A549 (cell line): Measurements from ENCODE around the gene FJX1. TPM values are rescaled to one million over a fixed set of nuclear protein-coding genes. Genes with fewer than 3 reads are reported as not detected.

Experiments used
- ATAC-seq, 2 experiments: fragments of 200-7000 bp in 1 of 2; fragments of >200 bp in 1 of 2; cut with Nextera tagmentation in 1 of 2; cut with Tn5 transposase in 1 of 2; 3 replicates each; pipeline versions ENCODE4 v1.8.0 to v1.9.1; 2018 to 2020; ENCODE audit warnings: mild to moderate bottlenecking in 1 of 2, moderate library complexity in 1 of 2
- CTCF ChIA-PET: fragments of 300-600 bp; sonication (Branson Sonifier 250); formaldehyde crosslinking; extraction: SDS; loops from one replicate; lab custom pipeline; 2021; ENCODE audit warnings: antibody characterized with exemption, inconsistent platforms; lab: Yijun Ruan, JAX
- POLR2A ChIA-PET: fragments of 350-600 bp; formaldehyde crosslinking; extraction: SDS; loops from one replicate; lab custom pipeline; 2021; ENCODE audit warnings: antibody characterized with exemption, inconsistent platforms; lab: Yijun Ruan, JAX
- DNase-seq, 2 experiments: peaks; one replicate each; pipeline versions ENCODE4 v3.0.0 to v3.0.0-alpha.2; 2011 to 2016; ENCODE audit warnings: low read depth in 1 of 2, low spot score in 1 of 2
- FAIRE-seq: peaks from 2 replicates; lab custom pipeline; 2011; peaks lifted over from hg19 to GRCh38; lab: Jason Lieb, UNC
- H3K27ac ChIP-seq, 2 experiments: fragments of >200 bp; sonication (Bioruptor Twin); formaldehyde crosslinking; 3 replicates each; pipeline ENCODE4 v1.5.1; 2016 to 2017
- H3K4me1 ChIP-seq: fragments of >200 bp; sonication (Bioruptor Twin); formaldehyde crosslinking; 3 replicates; pipeline ENCODE4 v1.6.1; 2016
- H3K4me2 ChIP-seq: fragments of >200 bp; sonication (Bioruptor Twin); formaldehyde crosslinking; 3 replicates; pipeline ENCODE4 v1.6.1; 2016
- H3K4me3 ChIP-seq: fragments of >200 bp; sonication (Bioruptor Twin); formaldehyde crosslinking; 3 replicates; pipeline ENCODE4 v1.5.1; 2016
- H3K9me3 ChIP-seq: fragments of >200 bp; sonication (Bioruptor Twin); formaldehyde crosslinking; 3 replicates; pipeline ENCODE4 v1.6.1; 2016
- ATOH8 ChIP-seq: fragments of 250-450 bp; sonication (Bioruptor Pico); IDR thresholded peaks from 2 replicates; pipeline ENCODE4 v1.5.0; 2020; ENCODE audit warnings: low read depth, mild to moderate bottlenecking, moderate library complexity
- CBX8 ChIP-seq: fragments of 200-600 bp; sonication (generic); IDR thresholded peaks from 2 replicates; pipeline ENCODE4 v1.6.1; 2016
- CEBPB ChIP-seq, 2 experiments: fragments of >200 bp in 1 of 2; sonication (Bioruptor Twin) in 1 of 2; formaldehyde crosslinking in 1 of 2; IDR thresholded peaks; 2 replicates each; pipeline ENCODE4 v1.6.1; 2012 to 2016
- CHD4 ChIP-seq: fragments of 200-600 bp; sonication (generic); IDR thresholded peaks from 2 replicates; pipeline ENCODE4 v1.6.1; 2016; ENCODE audit warnings: antibody characterized with exemption, mild to moderate bottlenecking, borderline replicate concordance
- E2F6 ChIP-seq: IDR thresholded peaks from 2 replicates; pipeline ENCODE4 v1.6.1; 2012; ENCODE audit warnings: low read depth, borderline replicate concordance
- EHF ChIP-seq: fragments of 250-450 bp; sonication (Bioruptor Pico); IDR thresholded peaks from 2 replicates; pipeline ENCODE4 v1.5.0; 2020; ENCODE audit warnings: mild to moderate bottlenecking
- EHMT2 ChIP-seq: fragments of 200-600 bp; sonication (generic); IDR thresholded peaks from 2 replicates; pipeline ENCODE4 v1.6.1; 2016; ENCODE audit warnings: antibody characterized with exemption, low read depth, mild to moderate bottlenecking, moderate library complexity
- HDAC2 ChIP-seq: fragments of 200-600 bp; sonication (generic); IDR thresholded peaks from 2 replicates; pipeline ENCODE4 v1.6.1; 2016
- HEYL ChIP-seq: fragments of 250-450 bp; sonication (Bioruptor Pico); IDR thresholded peaks from 2 replicates; pipeline ENCODE4 v1.8.0; 2021; ENCODE audit warnings: mild to moderate bottlenecking, moderate library complexity
- MAFK ChIP-seq: fragments of 450-650 bp; IDR thresholded peaks from 2 replicates; pipeline ENCODE4 v1.6.1; 2014; ENCODE audit not compliant: partially characterized antibody
- PHF8 ChIP-seq: fragments of 200-600 bp; sonication (generic); IDR thresholded peaks from 2 replicates; pipeline ENCODE4 v1.6.1; 2016; ENCODE audit warnings: low read depth, mild to moderate bottlenecking, antibody characterized with exemption, moderate library complexity, borderline replicate concordance
- RARB ChIP-seq: fragments of 250-450 bp; sonication (Bioruptor Pico); IDR thresholded peaks from 2 replicates; pipeline ENCODE4 v1.8.0; 2021; ENCODE audit warnings: mild to moderate bottlenecking, moderate library complexity
- SREBF2 ChIP-seq: fragments of 450-650 bp; IDR thresholded peaks from 2 replicates; pipeline ENCODE4 v1.6.1; 2014; ENCODE audit warnings: mild to moderate bottlenecking, moderate library complexity
- ZC3H11A ChIP-seq: fragments of 450-650 bp; IDR thresholded peaks from 2 replicates; pipeline ENCODE4 v1.6.1; 2014; ENCODE audit warnings: antibody characterized with exemption, mild to moderate bottlenecking
- WGBS: methylation state at CpG from one replicate; pipeline ENCODE4 v1.1.6; 2017; ENCODE audit errors: missing lambda C conversion rate; 5-methylcytosine and 5-hydroxymethylcytosine counted together
- polyA plus RNA-seq, 4 experiments: library from polyadenylated mRNA; depleted of rRNA in 3 of 4; stranded (reverse); fragments of >200 nt; fragmentation: RNase III in 1 of 4; extraction: RNeasy Plus Mini Kit Qiagen cat#74134 plus additional on column Dnase treatment in 1 of 4; gene quantifications; 2 replicates in 3 of 4; 3 replicates in 1 of 4; pipeline ENCODE4 v1.2.3, GENCODE V29; 2011 to 2017
- TF ChIP-seq, protein P1 (sequence below): IDR thresholded peaks from 2 replicates; pipeline ENCODE4 v1.6.1; 2012
- TF ChIP-seq, protein P2 (sequence below): fragments of 200-600 bp; sonication (generic); IDR thresholded peaks from 2 replicates; pipeline ENCODE4 v1.6.1; 2016; ENCODE audit warnings: antibody characterized with exemption, mild to moderate bottlenecking, moderate library complexity
- TF ChIP-seq, protein P3 (sequence below): fragments of 250-450 bp; sonication (Bioruptor Pico); IDR thresholded peaks from 2 replicates; pipeline ENCODE4 v1.5.0; 2021; ENCODE audit warnings: mild to moderate bottlenecking, moderate library complexity, borderline replicate concordance

Gene FJX1
- polyA plus RNA-seq, 2 of the 4 experiments (the other 2 are of a cell fraction) = 7.1 to 14.5 TPM

DNA sequence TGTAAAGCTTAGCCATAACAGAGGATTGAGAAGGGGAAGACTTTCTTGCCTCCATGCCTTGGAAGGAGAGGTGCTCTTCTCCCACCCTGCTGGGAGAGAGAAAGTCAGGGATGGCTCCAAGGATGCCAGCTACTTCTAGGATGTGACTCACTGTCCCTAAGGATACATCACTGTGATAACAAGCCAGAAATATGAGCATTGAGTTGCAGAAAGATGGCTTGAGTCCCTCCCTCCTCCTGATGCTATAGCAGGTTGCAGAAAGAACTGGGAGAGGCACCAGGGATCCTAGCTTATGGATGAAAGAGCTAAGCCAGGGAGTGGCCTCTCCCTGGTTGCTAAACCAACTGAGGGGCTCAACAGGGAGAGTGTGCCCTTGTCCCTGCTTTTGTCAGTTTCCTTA, 27.8 kb upstream of the FJX1 start:
- DNase-seq = no peak
- no peak for ATAC-seq
- Histone ChIP-seq H3K27ac (no peak overlapping the region), H3K4me2 (no peak overlapping the region), H3K4me3 (no peak overlapping the region), H3K9me3 (no peaks in the 10 kb centered on the region), H3K4me1 (no peaks in the 10 kb centered on the region)
- TF ChIP-seq ZC3H11A (no peak), ATOH8 (CRISPR knock-in tag) (no peak)
- TF ChIP-seq, protein P1, sequence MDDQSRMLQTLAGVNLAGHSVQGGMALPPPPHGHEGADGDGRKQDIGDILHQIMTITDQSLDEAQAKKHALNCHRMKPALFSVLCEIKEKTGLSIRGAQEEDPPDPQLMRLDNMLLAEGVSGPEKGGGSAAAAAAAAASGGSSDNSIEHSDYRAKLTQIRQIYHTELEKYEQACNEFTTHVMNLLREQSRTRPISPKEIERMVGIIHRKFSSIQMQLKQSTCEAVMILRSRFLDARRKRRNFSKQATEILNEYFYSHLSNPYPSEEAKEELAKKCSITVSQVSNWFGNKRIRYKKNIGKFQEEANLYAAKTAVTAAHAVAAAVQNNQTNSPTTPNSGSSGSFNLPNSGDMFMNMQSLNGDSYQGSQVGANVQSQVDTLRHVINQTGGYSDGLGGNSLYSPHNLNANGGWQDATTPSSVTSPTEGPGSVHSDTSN = no peak
- FAIRE-seq = no peak
- POLR2A ChIA-PET = no interaction called here
- CTCF ChIA-PET = interaction anchor here (0.9 to 1.6 kb wide), 8 partner anchors 10 to 676 kb away, joined by 3 to 9 read pairs (median 3); no protein-coding TSS in a partner anchor

DNA sequence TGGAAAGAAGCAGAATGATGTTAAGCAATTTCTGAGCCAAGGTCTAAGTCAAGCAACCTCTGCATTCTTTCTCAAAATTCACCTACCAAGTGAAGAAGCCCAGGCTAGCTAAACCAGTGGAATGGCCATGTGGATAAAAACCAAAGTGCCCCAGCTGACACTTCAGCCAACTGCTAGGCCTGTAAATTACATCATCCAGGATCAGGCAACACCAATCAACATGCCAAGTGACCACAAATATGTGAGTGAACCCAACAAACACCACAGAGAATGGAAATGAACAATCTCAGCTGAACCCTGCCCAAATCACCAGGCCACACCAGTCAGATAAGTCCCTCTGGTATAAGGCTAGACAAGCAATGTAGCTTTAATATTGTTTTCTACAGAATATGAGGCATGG, 25.1 kb upstream of the FJX1 start:
- POLR2A ChIA-PET = no interaction called here

DNA sequence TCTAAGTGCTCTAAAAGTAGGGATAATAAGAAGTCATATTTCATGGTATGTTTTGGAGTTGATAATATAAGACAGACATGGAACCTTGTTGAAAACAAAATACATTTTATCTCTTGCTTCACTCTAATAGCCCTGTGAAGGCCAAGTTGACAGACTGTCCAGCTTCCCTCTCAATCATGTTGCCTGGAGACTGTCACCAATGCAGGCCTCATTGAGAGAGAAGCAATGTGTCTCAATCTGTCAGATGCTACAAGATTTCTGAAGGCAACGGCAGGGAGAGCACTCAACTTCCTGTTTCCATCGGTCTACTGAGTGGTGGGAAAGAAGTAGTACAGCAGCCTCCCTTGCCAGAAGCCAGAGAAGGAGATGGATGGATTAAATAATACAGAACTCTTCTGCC, 23.6 kb upstream of the FJX1 start:
- H3K27ac ChIP-seq = no peak overlapping the region
- no peak for ATAC-seq
- POLR2A ChIA-PET = no interaction called here
- no peak overlapping the region for H3K4me3 ChIP-seq
- no peak for FAIRE-seq
- no peaks in the 10 kb centered on the region for H3K9me3 ChIP-seq
- H3K4me2 ChIP-seq = no peak overlapping the region
- 75% methylated on average over 2 of the region's 2 CpGs for WGBS
- CTCF ChIA-PET = no interaction called here
- DNase-seq = no peak
- H3K4me1 ChIP-seq = no peaks in the 10 kb centered on the region; the same call in 2 of the 3 replicates
- TF ChIP-seq CEBPB (IDR thresholded peaks at IDR 0.05) (no peak), CHD4 (no peak), PHF8 (no peak), E2F6 (no peak)
- TF ChIP-seq, protein P1 = no peak
- TF ChIP-seq, all 56 proteins: peak for 0

More for the DNA sequence above, 25.1 kb upstream of the FJX1 start:
- CTCF ChIA-PET = interaction anchor here (0.7 kb wide), 1 partner anchor 108 kb away, joined by 3 read pairs; no protein-coding TSS in a partner anchor
- no peaks in the 10 kb centered on the region for H3K9me3 ChIP-seq
- H3K4me1 ChIP-seq = no peaks in the 10 kb centered on the region
- ATAC-seq (no peak), DNase-seq (no peak), FAIRE-seq (no peak)
- TF ChIP-seq HDAC2 (no peak), MAFK (no peak), EHMT2 (no peak), HEYL (CRISPR knock-in tag) (no peak), SREBF2 (no peak), EHF (CRISPR knock-in tag) (no peak), RARB (CRISPR knock-in tag) (no peak), CBX8 (no peak)
- TF ChIP-seq, protein P2, sequence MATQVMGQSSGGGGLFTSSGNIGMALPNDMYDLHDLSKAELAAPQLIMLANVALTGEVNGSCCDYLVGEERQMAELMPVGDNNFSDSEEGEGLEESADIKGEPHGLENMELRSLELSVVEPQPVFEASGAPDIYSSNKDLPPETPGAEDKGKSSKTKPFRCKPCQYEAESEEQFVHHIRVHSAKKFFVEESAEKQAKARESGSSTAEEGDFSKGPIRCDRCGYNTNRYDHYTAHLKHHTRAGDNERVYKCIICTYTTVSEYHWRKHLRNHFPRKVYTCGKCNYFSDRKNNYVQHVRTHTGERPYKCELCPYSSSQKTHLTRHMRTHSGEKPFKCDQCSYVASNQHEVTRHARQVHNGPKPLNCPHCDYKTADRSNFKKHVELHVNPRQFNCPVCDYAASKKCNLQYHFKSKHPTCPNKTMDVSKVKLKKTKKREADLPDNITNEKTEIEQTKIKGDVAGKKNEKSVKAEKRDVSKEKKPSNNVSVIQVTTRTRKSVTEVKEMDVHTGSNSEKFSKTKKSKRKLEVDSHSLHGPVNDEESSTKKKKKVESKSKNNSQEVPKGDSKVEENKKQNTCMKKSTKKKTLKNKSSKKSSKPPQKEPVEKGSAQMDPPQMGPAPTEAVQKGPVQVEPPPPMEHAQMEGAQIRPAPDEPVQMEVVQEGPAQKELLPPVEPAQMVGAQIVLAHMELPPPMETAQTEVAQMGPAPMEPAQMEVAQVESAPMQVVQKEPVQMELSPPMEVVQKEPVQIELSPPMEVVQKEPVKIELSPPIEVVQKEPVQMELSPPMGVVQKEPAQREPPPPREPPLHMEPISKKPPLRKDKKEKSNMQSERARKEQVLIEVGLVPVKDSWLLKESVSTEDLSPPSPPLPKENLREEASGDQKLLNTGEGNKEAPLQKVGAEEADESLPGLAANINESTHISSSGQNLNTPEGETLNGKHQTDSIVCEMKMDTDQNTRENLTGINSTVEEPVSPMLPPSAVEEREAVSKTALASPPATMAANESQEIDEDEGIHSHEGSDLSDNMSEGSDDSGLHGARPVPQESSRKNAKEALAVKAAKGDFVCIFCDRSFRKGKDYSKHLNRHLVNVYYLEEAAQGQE = no peak
- TF ChIP-seq, protein P3, sequence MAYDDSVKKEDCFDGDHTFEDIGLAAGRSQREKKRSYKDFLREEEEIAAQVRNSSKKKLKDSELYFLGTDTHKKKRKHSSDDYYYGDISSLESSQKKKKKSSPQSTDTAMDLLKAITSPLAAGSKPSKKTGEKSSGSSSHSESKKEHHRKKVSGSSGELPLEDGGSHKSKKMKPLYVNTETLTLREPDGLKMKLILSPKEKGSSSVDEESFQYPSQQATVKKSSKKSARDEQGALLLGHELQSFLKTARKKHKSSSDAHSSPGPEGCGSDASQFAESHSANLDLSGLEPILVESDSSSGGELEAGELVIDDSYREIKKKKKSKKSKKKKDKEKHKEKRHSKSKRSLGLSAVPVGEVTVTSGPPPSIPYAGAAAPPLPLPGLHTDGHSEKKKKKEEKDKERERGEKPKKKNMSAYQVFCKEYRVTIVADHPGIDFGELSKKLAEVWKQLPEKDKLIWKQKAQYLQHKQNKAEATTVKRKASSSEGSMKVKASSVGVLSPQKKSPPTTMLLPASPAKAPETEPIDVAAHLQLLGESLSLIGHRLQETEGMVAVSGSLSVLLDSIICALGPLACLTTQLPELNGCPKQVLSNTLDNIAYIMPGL (CRISPR knock-in tag) = no peak
- no peak overlapping the region for H3K4me2 ChIP-seq
- H3K27ac ChIP-seq = no peak overlapping the region
- no peak overlapping the region for H3K4me3 ChIP-seq
